H1 (cell line): ENCODE data around the gene ARPC2. TPM values are rescaled to one million over a fixed set of nuclear protein-coding genes. Genes with fewer than 3 reads are reported as not detected.

Experiments used
- CTCF ChIA-PET: fragments of 300-600 bp; sonication (Branson Sonifier 250); formaldehyde crosslinking; loops from one replicate; lab custom pipeline; 2021; ENCODE audit not compliant: partially characterized antibody; lab: Charles Lee
- POLR2A ChIA-PET: fragments of 300-600 bp; sonication (Branson Sonifier 250); formaldehyde crosslinking; loops from one replicate; lab custom pipeline; 2021; ENCODE audit warnings: inconsistent platforms; ENCODE audit not compliant: partially characterized antibody; lab: Charles Lee
- DNase-seq, 2 experiments: peaks; one replicate each; pipeline versions ENCODE4 v3.0.0 to v3.0.0-alpha.2; 2010 to 2022; ENCODE audit warnings: low spot score in 2 of 2, low read depth in 1 of 2, mixed read lengths in 1 of 2
- FAIRE-seq: peaks from 2 replicates; lab custom pipeline; 2011; peaks lifted over from hg19 to GRCh38; lab: Jason Lieb, UNC
- H2AFZ ChIP-seq: 2 replicates; pipeline ENCODE4 v1.8.1; 2012; ENCODE audit warnings: low read length, inconsistent platforms
- H2AK5ac ChIP-seq: 2 replicates; pipeline ENCODE4 v1.6.1; 2013; ENCODE audit warnings: low read depth, low read length
- H2BK120ac ChIP-seq: replicated peaks from 2 replicates; pipeline ENCODE3; 2013; ENCODE audit warnings: low read depth, low read length, inconsistent platforms
- H2BK12ac ChIP-seq: 2 replicates; pipeline ENCODE4 v1.6.1; 2013; ENCODE audit warnings: low read depth, low read length
- H2BK15ac ChIP-seq: 2 replicates; pipeline ENCODE4 v1.6.1; 2013; ENCODE audit warnings: low read length
- H2BK20ac ChIP-seq: 2 replicates; pipeline ENCODE4 v1.6.1; 2013; ENCODE audit warnings: low read length
- H2BK5ac ChIP-seq: 2 replicates; pipeline ENCODE4 v1.6.1; 2013; ENCODE audit warnings: low read depth, low read length
- H3K14ac ChIP-seq: 2 replicates; pipeline ENCODE4 v1.6.1; 2013; ENCODE audit warnings: inconsistent platforms; ENCODE audit not compliant: insufficient read length
- H3K18ac ChIP-seq: 2 replicates; pipeline ENCODE4 v1.6.1; 2013; ENCODE audit warnings: low read length; ENCODE audit errors: extremely low read depth
- H3K23ac ChIP-seq: 2 replicates; pipeline ENCODE4 v1.6.1; 2013; ENCODE audit warnings: inconsistent platforms; ENCODE audit not compliant: insufficient read length
- H3K23me2 ChIP-seq: 2 replicates; pipeline ENCODE4 v1.6.1; 2013; ENCODE audit warnings: low read depth, low read length
- H3K27ac ChIP-seq: 2 replicates; pipeline ENCODE4 v1.6.1; 2011; ENCODE audit warnings: low read depth, low read length, inconsistent platforms
- H3K27me3 ChIP-seq, 4 experiments: replicated peaks in 1 of 4; 1 replicate in 1 of 4; 2 replicates in 3 of 4; pipeline versions ENCODE4 v1.6.1 to v1.8.1; 2011 to 2013; ENCODE audit warnings: low read length in 3 of 4, mild to moderate bottlenecking in 3 of 4, inconsistent platforms in 2 of 4, mixed read lengths in 2 of 4, moderate library complexity in 1 of 4; ENCODE audit not compliant: control insufficient read depth in 3 of 4, insufficient read depth in 3 of 4; ENCODE audit errors: extremely low read depth in 1 of 4
- H3K36me3 ChIP-seq, 4 experiments: 2 replicates each; pipeline versions ENCODE4 v1.6.1 to v1.8.1; 2011 to 2013; ENCODE audit warnings: mild to moderate bottlenecking in 4 of 4, low read length in 3 of 4, moderate library complexity in 2 of 4, control low read depth in 1 of 4, inconsistent platforms in 1 of 4; ENCODE audit not compliant: insufficient read depth in 4 of 4, control insufficient read depth in 2 of 4
- H3K4ac ChIP-seq: replicated peaks from 2 replicates; pipeline ENCODE3; 2013; ENCODE audit warnings: low read length, low read depth, mixed read lengths, inconsistent platforms; ENCODE audit not compliant: insufficient read length
- H3K4me1 ChIP-seq, 4 experiments: replicated peaks in 1 of 4; 1 replicate in 1 of 4; 2 replicates in 3 of 4; pipeline versions ENCODE4 v1.6.1 to v1.8.1; 2011 to 2013; ENCODE audit warnings: low read length in 3 of 4, inconsistent platforms in 2 of 4, mixed read lengths in 1 of 4; ENCODE audit not compliant: insufficient read depth in 4 of 4, control insufficient read depth in 3 of 4
- H3K4me2 ChIP-seq, 2 experiments: 2 replicates each; pipeline versions ENCODE4 v1.6.1 to v1.8.1; 2011 to 2013; ENCODE audit warnings: low read depth in 2 of 2, low read length in 2 of 2, control low read depth in 1 of 2, inconsistent platforms in 1 of 2, mild to moderate bottlenecking in 1 of 2; ENCODE audit not compliant: insufficient read depth in 1 of 2
- H3K4me3 ChIP-seq, 4 experiments: fragments of 200-600, 300-600 bp in 1 of 4; sonication (generic), shearing (Covaris generic), sonication (Bioruptor Twin) in 1 of 4; 2 replicates each; pipeline versions ENCODE4 v1.5.1 to v1.8.1; 2011 to 2016; ENCODE audit warnings: low read length in 4 of 4, low read depth in 3 of 4, control low read depth in 2 of 4, inconsistent platforms in 2 of 4, mild to moderate bottlenecking in 2 of 4, mixed read lengths in 1 of 4, moderate library complexity in 1 of 4; ENCODE audit not compliant: insufficient read depth in 2 of 4; ENCODE audit errors: extremely low read depth in 1 of 4
- H3K56ac ChIP-seq: replicated peaks from 2 replicates; pipeline ENCODE3; 2013; ENCODE audit warnings: low read depth, mild to moderate bottlenecking, mixed read lengths, low read length, inconsistent platforms; ENCODE audit not compliant: insufficient read length
- H3K79me1 ChIP-seq: 2 replicates; pipeline ENCODE4 v1.6.1; 2013; ENCODE audit warnings: low read depth, low read length, control low read depth
- H3K79me2 ChIP-seq, 2 experiments: 2 replicates each; pipeline versions ENCODE4 v1.6.1 to v1.8.1; 2012 to 2013; ENCODE audit warnings: low read length in 2 of 2, mild to moderate bottlenecking in 2 of 2, inconsistent platforms in 1 of 2; ENCODE audit not compliant: insufficient read depth in 2 of 2, control insufficient read depth in 1 of 2
- H3K9ac ChIP-seq, 4 experiments: replicated peaks in 1 of 4; 1 replicate in 1 of 4; 2 replicates in 3 of 4; pipeline versions ENCODE4 v1.6.1 to v1.8.1; 2011 to 2013; ENCODE audit warnings: low read depth in 3 of 4, low read length in 3 of 4, control low read depth in 2 of 4, mild to moderate bottlenecking in 2 of 4, moderate library complexity in 2 of 4, inconsistent platforms in 1 of 4; ENCODE audit errors: extremely low read depth in 1 of 4
- H3K9me3 ChIP-seq, 2 experiments: 2 replicates each; pipeline versions ENCODE4 v1.6.1 to v1.8.1; 2012 to 2013; ENCODE audit warnings: mild to moderate bottlenecking in 2 of 2, moderate library complexity in 2 of 2, control low read depth in 1 of 2, inconsistent platforms in 1 of 2, low read depth in 1 of 2, low read length in 1 of 2, mixed read lengths in 1 of 2; ENCODE audit not compliant: insufficient read depth in 2 of 2
- H4K20me1 ChIP-seq, 2 experiments: replicated peaks in 1 of 2; 2 replicates each; pipeline versions ENCODE3 to v1.8.1; 2011 to 2013; ENCODE audit warnings: inconsistent platforms in 2 of 2, low read length in 2 of 2, mild to moderate bottlenecking in 1 of 2; ENCODE audit not compliant: insufficient read depth in 2 of 2, control insufficient read depth in 1 of 2
- H4K5ac ChIP-seq: 2 replicates; pipeline ENCODE4 v1.6.1; 2013; ENCODE audit warnings: low read length, low read depth, mixed read lengths, inconsistent platforms; ENCODE audit not compliant: insufficient read length
- H4K8ac ChIP-seq: 2 replicates; pipeline ENCODE4 v1.8.0; 2013; ENCODE audit warnings: mild to moderate bottlenecking, moderate library complexity, low read length, inconsistent platforms; ENCODE audit not compliant: insufficient read depth; ENCODE audit errors: extremely low read depth
- H4K91ac ChIP-seq: replicated peaks from 2 replicates; pipeline ENCODE3; 2013; ENCODE audit warnings: low read length, mixed read lengths, inconsistent platforms; ENCODE audit not compliant: insufficient read length
- ASH2L ChIP-seq: fragments of 200-600, 300-600 bp; sonication (generic); IDR thresholded peaks from one replicate; pipeline ENCODE4 v1.7.1; 2017; ENCODE audit warnings: low read length
- BACH1 ChIP-seq: IDR thresholded peaks from 2 replicates; pipeline ENCODE4 v1.6.1; 2012; ENCODE audit warnings: low read length, improper control_type of control experiment
- CBX5 ChIP-seq: fragments of 300-800, 300-1000 bp; sonication (generic); IDR thresholded peaks from 2 replicates; pipeline ENCODE4 v1.7.1; 2016; ENCODE audit warnings: antibody characterized with exemption, low read length, low read depth
- CEBPB ChIP-seq: IDR thresholded peaks from 2 replicates; pipeline ENCODE4 v1.6.1; 2012; ENCODE audit warnings: low read depth, low read length
- KDM4A ChIP-seq: IDR thresholded peaks from one replicate; pipeline ENCODE4 v1.7.1; 2012; ENCODE audit warnings: low read depth, mild to moderate bottlenecking, moderate library complexity, low read length, inconsistent platforms; ENCODE audit not compliant: severe bottlenecking
- RBBP5 ChIP-seq: IDR thresholded peaks from 2 replicates; pipeline ENCODE4 v1.7.1; 2012; ENCODE audit warnings: low read depth, mild to moderate bottlenecking, inconsistent platforms, low read length, moderate library complexity, borderline replicate concordance
- RNF2 ChIP-seq: fragments of 200-900, 300-1000 bp; sonication (generic); IDR thresholded peaks from 2 replicates; pipeline ENCODE4 v1.7.1; 2016; ENCODE audit warnings: borderline replicate concordance, low read depth, mild to moderate bottlenecking, antibody characterized with exemption, low read length; ENCODE audit not compliant: poor library complexity, severe bottlenecking; ENCODE audit errors: missing control alignments
- RXRA ChIP-seq: IDR thresholded peaks from 2 replicates; pipeline ENCODE4 v1.6.1; 2011; ENCODE audit warnings: low read depth, mild to moderate bottlenecking, low read length, moderate library complexity; ENCODE audit not compliant: insufficient read depth
- SUZ12 ChIP-seq: fragments of 200-600 bp; sonication (generic); IDR thresholded peaks from 2 replicates; pipeline ENCODE4 v1.6.1; 2012; ENCODE audit warnings: mild to moderate bottlenecking, inconsistent platforms, low read length, moderate library complexity, mixed read lengths
- TAF7 ChIP-seq: optimal IDR thresholded peaks from 2 replicates; pipeline ENCODE3; 2011; ENCODE audit warnings: low read depth, mild to moderate bottlenecking, inconsistent platforms, low read length, moderate library complexity, borderline replicate concordance
- WGBS, 2 experiments: shearing (Covaris generic) in 1 of 2; methylation state at CpG; one replicate each; pipeline versions ENCODE4 v1.1.6 to v1.1.7; 2013 to 2015; ENCODE audit warnings: low lambda C conversion rate in 2 of 2, mixed read lengths in 2 of 2, inconsistent platforms in 1 of 2, low coverage in 1 of 2, missing lambda C conversion rate in 1 of 2; ENCODE audit not compliant: insufficient replicate concordance in 2 of 2, insufficient coverage in 1 of 2, insufficient read length in 1 of 2; ENCODE audit errors: extremely low coverage in 1 of 2, missing lambda C conversion rate in 1 of 2; 5-methylcytosine and 5-hydroxymethylcytosine counted together
- polyA plus RNA-seq, 7 experiments: library from polyadenylated mRNA; depleted of rRNA in 3 of 7; stranded (reverse) in 5 of 7; unstranded in 2 of 7; fragments of >200 nt in 5 of 7; fragments of 200-250 nt in 2 of 7; gene quantifications; 1 replicate in 5 of 7; 2 replicates in 1 of 7; 4 replicates in 1 of 7; pipeline versions ENCODE4 v1.2.1 to v1.2.3, GENCODE V29; 2011 to 2013; ENCODE audit warnings: missing spikeins in 2 of 7, mixed read lengths in 2 of 7
- total RNA-seq: library from RNA; stranded (reverse); fragmentation: NEBNext Ultra II Directional; extraction: Animal tissue kit (Norgen Biotek cat#: 25700); gene quantifications from 2 replicates; pipeline ENCODE4 v1.2.1, GENCODE V29; 2021

Gene ARPC2
- total and polyA plus RNA-seq, 2 of the 8 experiments (the other 6 are each of a cell fraction or from before 2014, with no cell fraction given): 174 to 195 TPM

DNA sequence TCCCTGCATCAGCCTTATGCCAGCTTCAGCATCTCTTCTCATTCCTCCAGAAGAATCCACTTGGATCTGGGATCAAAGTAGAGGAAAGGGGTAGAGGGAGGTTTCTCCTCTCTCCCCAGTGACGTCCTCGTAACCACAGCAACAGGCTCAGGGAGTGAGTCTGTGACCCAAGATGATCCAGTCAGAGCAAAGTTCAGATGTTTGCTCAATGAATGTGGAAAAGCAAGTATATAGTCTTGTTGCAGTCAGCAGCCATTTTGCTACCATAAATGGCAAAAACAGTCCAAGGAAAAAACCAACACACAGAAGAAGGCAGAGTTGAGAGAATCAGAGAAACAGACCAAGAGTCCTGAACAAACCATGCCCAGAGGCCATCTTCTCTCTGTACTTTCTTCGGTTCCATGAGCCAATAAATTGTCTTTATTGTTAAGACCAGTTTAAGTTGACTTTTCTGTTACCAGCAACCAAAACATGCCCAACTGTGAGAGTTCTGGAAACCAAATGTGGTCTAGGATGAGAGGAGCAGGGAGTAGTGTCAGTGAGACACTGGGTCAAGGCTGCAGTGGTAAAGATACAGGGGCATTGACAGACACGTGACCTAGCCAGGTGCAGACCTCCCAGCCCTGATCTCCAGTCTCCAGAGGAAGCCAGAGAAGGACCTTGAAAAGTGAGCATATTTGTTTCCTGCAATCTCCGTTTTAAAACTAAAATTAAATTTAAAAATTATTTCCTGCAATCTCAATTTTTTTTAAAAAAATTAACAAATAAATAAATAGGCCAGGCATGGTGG is 47.0 kb upstream of the ARPC2 start:
- H2AK5ac ChIP-seq: no peak overlapping the region
- POLR2A ChIA-PET: interaction anchor here (3.0 kb wide), 1 partner anchor 12 kb away, joined by 9 read pairs; no protein-coding TSS in a partner anchor
- TF ChIP-seq ASH2L: no peak
- TF ChIP-seq KDM4A: no peak
- TF ChIP-seq CEBPB: no peak
- TF ChIP-seq SUZ12: no peak
- TF ChIP-seq RNF2: no peak
- no peak for TF ChIP-seq CBX5
- no peak for TF ChIP-seq RXRA
- TF ChIP-seq TAF7: no peak
- no peak for TF ChIP-seq RBBP5
- no peak for TF ChIP-seq BACH1

More for the DNA sequence above, 47.0 kb upstream of the ARPC2 start:
- H2AFZ ChIP-seq: no peak overlapping the region; the same call in 1 of the 2 replicates
- H3K9ac ChIP-seq: no peak overlapping the region
- H4K91ac ChIP-seq: no peak overlapping the region
- H3K4ac ChIP-seq: no peak overlapping the region
- no peak overlapping the region for H3K4me3 ChIP-seq
- H2BK15ac ChIP-seq: no peak overlapping the region
- H3K23me2 ChIP-seq: no peaks in the 10 kb centered on the region
- no peak overlapping the region for H4K8ac ChIP-seq
- 87 to 100% methylated on average over 1 to 5 of the region's 5 CpGs for WGBS, 2 experiments
- no peaks in the 10 kb centered on the region for H3K79me1 ChIP-seq
- H2BK120ac ChIP-seq: no peak overlapping the region
- no peaks in the 10 kb centered on the region for H3K36me3 ChIP-seq
- no peak overlapping the region for H3K18ac ChIP-seq
- no peak overlapping the region for H3K56ac ChIP-seq
- CTCF ChIA-PET: interaction anchor here (0.7 to 2.7 kb wide), 8 partner anchors 10 to 116 kb away, joined by 3 to 21 read pairs (median 4); partner anchors contain the start of gene RUFY4
- no peaks in the 10 kb centered on the region for H3K27me3 ChIP-seq
- no peak overlapping the region for H3K14ac ChIP-seq
- DNase-seq (no peak), FAIRE-seq (no peak)
- H2BK20ac ChIP-seq: no peak overlapping the region
- no peak overlapping the region for H3K23ac ChIP-seq
- no peaks in the 10 kb centered on the region for H3K79me2 ChIP-seq
- no peak overlapping the region for H3K4me2 ChIP-seq
- H3K27ac ChIP-seq: no peak overlapping the region
- H2BK5ac ChIP-seq: no peak overlapping the region
- H3K9me3 ChIP-seq: no peaks in the 10 kb centered on the region
- peaks cover 0 to 3% (median 0%) of the 10 kb centered on the region in 4 experiments; a peak in 1 of 7 replicates for H3K4me1 ChIP-seq
- H4K5ac ChIP-seq: no peak overlapping the region
- no peak overlapping the region for H2BK12ac ChIP-seq
- no peaks in the 10 kb centered on the region for H4K20me1 ChIP-seq
